ENCODE measurements around the gene RMDN3.

RMDN3 gene

DNA sequence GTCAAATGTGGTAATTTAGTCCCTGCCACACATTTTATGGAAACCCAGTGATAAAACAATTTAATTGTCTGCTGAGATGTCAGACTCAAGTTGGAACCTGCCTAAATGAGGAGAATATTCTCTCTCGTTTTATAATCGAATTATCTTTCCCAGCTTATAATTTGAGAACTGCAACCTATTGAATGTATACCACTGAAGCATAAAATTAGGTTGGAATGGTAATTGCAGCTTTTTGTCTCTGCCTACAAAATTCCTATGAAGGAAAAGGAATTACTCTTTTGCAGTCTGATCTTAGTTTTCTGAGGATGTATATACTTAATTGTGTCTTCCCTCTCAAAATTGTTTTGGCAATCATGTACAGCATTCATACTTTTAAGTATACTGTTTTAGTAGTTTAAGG, 31.1 kb downstream of the RMDN3 start:
- no peak for ATAC-seq
- TF ChIP-seq SNAI2 (CRISPR knock-in tag; IDR thresholded peaks at IDR 0.05): no peak
- TF ChIP-seq BACH2 (CRISPR knock-in tag; IDR thresholded peaks at IDR 0.05; ENCODE audit: borderline replicate concordance): no peak
- TF ChIP-seq ZFP30 (CRISPR knock-in tag; IDR thresholded peaks at IDR 0.05): no peak
- no peak for TF ChIP-seq TCF4 (CRISPR knock-in tag; IDR thresholded peaks at IDR 0.05; ENCODE audit: borderline replicate concordance)
- TF ChIP-seq, protein P1, sequence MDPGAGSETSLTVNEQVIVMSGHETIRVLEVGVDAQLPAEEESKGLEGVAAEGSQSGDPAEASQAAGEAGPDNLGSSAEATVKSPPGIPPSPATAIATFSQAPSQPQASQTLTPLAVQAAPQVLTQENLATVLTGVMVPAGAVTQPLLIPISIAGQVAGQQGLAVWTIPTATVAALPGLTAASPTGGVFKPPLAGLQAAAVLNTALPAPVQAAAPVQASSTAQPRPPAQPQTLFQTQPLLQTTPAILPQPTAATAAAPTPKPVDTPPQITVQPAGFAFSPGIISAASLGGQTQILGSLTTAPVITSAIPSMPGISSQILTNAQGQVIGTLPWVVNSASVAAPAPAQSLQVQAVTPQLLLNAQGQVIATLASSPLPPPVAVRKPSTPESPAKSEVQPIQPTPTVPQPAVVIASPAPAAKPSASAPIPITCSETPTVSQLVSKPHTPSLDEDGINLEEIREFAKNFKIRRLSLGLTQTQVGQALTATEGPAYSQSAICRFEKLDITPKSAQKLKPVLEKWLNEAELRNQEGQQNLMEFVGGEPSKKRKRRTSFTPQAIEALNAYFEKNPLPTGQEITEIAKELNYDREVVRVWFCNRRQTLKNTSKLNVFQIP (CRISPR knock-in tag; IDR thresholded peaks at IDR 0.05; ENCODE audit: borderline replicate concordance, low read depth): no peak
- no peak for TF ChIP-seq ISL1 (CRISPR knock-in tag; IDR thresholded peaks at IDR 0.05)
- no peak for TF ChIP-seq ESRRG (CRISPR knock-in tag; IDR thresholded peaks at IDR 0.05)
- TF ChIP-seq ZNF565 (CRISPR knock-in tag; conservative IDR thresholded peaks at IDR 0.05; ENCODE audit: low read depth): no peak
- no peak for TF ChIP-seq ZNF8 (CRISPR knock-in tag; IDR thresholded peaks at IDR 0.05)
- no peak for TF ChIP-seq OSR1 (CRISPR knock-in tag; IDR thresholded peaks at IDR 0.05)
- no peak for TF ChIP-seq ZNF70 (CRISPR knock-in tag; IDR thresholded peaks at IDR 0.05)

DNA sequence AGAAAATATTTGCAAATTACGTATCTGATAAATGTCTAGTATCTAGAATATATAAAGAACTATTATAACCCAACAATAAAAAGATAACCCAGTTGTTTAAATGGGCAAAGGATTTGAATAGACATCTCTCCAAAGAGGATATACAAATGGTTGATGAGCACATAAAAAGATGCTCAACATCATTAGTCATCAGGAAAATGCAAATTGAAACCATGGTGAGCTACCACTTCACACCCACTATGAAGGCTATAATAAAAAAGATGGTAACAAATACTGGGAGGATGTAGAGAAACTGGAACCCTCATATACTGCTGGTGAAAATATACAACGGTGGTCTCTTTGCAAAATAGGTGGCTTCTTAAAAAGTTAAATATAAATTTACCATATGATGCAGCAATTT, 32.1 kb downstream of the RMDN3 start:
- no peak for ATAC-seq
- TF ChIP-seq TCF4 (CRISPR knock-in tag; IDR thresholded peaks at IDR 0.05; ENCODE audit: borderline replicate concordance) (no peak), CSDC2 (CRISPR knock-in tag; IDR thresholded peaks at IDR 0.05) (no peak), ESRRG (CRISPR knock-in tag; IDR thresholded peaks at IDR 0.05) (no peak), ZNF8 (CRISPR knock-in tag; IDR thresholded peaks at IDR 0.05) (no peak), SNAI2 (CRISPR knock-in tag; IDR thresholded peaks at IDR 0.05) (no peak), ZFP30 (CRISPR knock-in tag; IDR thresholded peaks at IDR 0.05) (no peak), OSR1 (CRISPR knock-in tag; IDR thresholded peaks at IDR 0.05) (no peak), ARNTL (CRISPR knock-in tag; IDR thresholded peaks at IDR 0.05; ENCODE audit: borderline replicate concordance, low read depth) (no peak), ISL1 (CRISPR knock-in tag; IDR thresholded peaks at IDR 0.05) (no peak), ZC3H10 (CRISPR knock-in tag; IDR thresholded peaks at IDR 0.05) (no peak), ZNF565 (CRISPR knock-in tag; conservative IDR thresholded peaks at IDR 0.05; ENCODE audit: low read depth) (no peak), RARB (CRISPR knock-in tag; IDR thresholded peaks at IDR 0.05) (no peak)
- TF ChIP-seq, protein P2, sequence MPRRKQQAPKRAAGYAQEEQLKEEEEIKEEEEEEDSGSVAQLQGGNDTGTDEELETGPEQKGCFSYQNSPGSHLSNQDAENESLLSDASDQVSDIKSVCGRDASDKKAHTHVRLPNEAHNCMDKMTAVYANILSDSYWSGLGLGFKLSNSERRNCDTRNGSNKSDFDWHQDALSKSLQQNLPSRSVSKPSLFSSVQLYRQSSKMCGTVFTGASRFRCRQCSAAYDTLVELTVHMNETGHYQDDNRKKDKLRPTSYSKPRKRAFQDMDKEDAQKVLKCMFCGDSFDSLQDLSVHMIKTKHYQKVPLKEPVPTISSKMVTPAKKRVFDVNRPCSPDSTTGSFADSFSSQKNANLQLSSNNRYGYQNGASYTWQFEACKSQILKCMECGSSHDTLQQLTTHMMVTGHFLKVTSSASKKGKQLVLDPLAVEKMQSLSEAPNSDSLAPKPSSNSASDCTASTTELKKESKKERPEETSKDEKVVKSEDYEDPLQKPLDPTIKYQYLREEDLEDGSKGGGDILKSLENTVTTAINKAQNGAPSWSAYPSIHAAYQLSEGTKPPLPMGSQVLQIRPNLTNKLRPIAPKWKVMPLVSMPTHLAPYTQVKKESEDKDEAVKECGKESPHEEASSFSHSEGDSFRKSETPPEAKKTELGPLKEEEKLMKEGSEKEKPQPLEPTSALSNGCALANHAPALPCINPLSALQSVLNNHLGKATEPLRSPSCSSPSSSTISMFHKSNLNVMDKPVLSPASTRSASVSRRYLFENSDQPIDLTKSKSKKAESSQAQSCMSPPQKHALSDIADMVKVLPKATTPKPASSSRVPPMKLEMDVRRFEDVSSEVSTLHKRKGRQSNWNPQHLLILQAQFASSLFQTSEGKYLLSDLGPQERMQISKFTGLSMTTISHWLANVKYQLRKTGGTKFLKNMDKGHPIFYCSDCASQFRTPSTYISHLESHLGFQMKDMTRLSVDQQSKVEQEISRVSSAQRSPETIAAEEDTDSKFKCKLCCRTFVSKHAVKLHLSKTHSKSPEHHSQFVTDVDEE (CRISPR knock-in tag; IDR thresholded peaks at IDR 0.05): no peak
- TF ChIP-seq, protein P3, sequence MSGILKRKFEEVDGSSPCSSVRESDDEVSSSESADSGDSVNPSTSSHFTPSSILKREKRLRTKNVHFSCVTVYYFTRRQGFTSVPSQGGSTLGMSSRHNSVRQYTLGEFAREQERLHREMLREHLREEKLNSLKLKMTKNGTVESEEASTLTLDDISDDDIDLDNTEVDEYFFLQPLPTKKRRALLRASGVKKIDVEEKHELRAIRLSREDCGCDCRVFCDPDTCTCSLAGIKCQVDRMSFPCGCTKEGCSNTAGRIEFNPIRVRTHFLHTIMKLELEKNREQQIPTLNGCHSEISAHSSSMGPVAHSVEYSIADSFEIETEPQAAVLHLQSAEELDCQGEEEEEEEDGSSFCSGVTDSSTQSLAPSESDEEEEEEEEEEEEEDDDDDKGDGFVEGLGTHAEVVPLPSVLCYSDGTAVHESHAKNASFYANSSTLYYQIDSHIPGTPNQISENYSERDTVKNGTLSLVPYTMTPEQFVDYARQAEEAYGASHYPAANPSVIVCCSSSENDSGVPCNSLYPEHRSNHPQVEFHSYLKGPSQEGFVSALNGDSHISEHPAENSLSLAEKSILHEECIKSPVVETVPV (CRISPR knock-in tag; IDR thresholded peaks at IDR 0.05): no peak

DNA sequence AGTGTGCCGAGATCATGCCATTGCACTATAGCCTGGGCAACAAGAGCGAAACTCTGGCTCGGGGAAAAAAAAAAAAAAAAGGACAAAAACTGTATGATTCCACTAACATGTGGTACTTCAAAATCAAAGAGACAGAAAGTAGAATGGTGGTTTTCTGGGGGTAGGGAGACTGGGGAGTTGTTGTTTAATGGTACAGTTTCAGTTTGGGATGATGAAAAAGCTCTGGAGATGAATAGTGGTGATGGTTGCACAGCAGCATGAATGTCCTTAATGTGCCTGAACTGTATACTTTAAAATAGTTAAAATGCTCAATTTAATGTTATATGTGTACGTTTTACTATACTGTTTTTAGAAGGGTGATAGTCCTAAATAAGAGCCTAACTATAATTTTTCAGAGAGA, 32.7 kb downstream of the RMDN3 start:
- TF ChIP-seq ISL1 (CRISPR knock-in tag; IDR thresholded peaks at IDR 0.05): no peak
- no peak for TF ChIP-seq OSR1 (CRISPR knock-in tag; IDR thresholded peaks at IDR 0.05)
- TF ChIP-seq, protein P4, sequence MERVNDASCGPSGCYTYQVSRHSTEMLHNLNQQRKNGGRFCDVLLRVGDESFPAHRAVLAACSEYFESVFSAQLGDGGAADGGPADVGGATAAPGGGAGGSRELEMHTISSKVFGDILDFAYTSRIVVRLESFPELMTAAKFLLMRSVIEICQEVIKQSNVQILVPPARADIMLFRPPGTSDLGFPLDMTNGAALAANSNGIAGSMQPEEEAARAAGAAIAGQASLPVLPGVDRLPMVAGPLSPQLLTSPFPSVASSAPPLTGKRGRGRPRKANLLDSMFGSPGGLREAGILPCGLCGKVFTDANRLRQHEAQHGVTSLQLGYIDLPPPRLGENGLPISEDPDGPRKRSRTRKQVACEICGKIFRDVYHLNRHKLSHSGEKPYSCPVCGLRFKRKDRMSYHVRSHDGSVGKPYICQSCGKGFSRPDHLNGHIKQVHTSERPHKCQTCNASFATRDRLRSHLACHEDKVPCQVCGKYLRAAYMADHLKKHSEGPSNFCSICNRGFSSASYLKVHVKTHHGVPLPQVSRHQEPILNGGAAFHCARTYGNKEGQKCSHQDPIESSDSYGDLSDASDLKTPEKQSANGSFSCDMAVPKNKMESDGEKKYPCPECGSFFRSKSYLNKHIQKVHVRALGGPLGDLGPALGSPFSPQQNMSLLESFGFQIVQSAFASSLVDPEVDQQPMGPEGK (CRISPR knock-in tag; IDR thresholded peaks at IDR 0.05; ENCODE audit: borderline replicate concordance): no peak
- TF ChIP-seq CSDC2 (CRISPR knock-in tag; IDR thresholded peaks at IDR 0.05): no peak
- TF ChIP-seq, protein P3 (CRISPR knock-in tag; IDR thresholded peaks at IDR 0.05): no peak
- no peak for ATAC-seq

DNA sequence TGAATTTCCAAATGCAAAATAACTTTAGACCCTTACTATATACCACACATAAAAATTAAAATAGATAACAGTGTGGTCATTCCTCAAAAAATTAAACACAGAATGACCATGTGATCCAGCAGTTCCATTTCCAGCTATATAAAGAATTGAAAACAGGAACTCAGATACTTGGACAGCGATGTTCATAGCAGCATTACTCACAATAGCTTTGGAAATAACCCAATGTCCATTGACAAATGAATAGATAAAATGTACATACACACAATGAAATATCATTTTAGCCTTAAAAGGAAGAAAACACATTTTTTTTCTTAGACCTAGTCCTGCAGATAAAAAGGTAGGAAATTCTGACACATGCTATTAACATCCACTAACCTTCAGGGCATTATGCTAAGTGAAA, 33.4 kb downstream of the RMDN3 start:
- TF ChIP-seq, protein P4 (CRISPR knock-in tag; IDR thresholded peaks at IDR 0.05; ENCODE audit: borderline replicate concordance): no peak
- TF ChIP-seq PPARA (CRISPR knock-in tag; IDR thresholded peaks at IDR 0.05; ENCODE audit: borderline replicate concordance) (no peak), ZNF70 (CRISPR knock-in tag; IDR thresholded peaks at IDR 0.05) (no peak)
- ATAC-seq: no peak
